HEK293 (cell line): ENCODE results near the gene ABR.

ENCODE experiments used
- CTCF ChIA-PET: fragments of 350-600 bp; formaldehyde crosslinking; extraction: SDS; loops from one replicate; lab custom pipeline; 2021; ENCODE audit warnings: antibody characterized with exemption; lab: Yijun Ruan, JAX
- POLR2A ChIA-PET: fragments of 300-600 bp; formaldehyde crosslinking; extraction: SDS; loops from one replicate; lab custom pipeline; 2020; ENCODE audit warnings: antibody characterized with exemption, inconsistent platforms; lab: Yijun Ruan, JAX
- H3K27ac ChIP-seq: fragments of 200-500 bp; sonication (Bioruptor generic); 2 replicates; pipeline ENCODE4 v1.5.1; 2014; ENCODE audit warnings: low read depth, low read length, control low read depth, inconsistent platforms; ENCODE audit errors: extremely low read depth
- H3K36me3 ChIP-seq, 2 experiments: fragments of 200-500 bp in 1 of 2; sonication (Bioruptor generic) in 1 of 2; 1 replicate in 1 of 2; 2 replicates in 1 of 2; pipeline ENCODE4 v1.5.1; 2014 to 2017; ENCODE audit warnings: inconsistent platforms in 2 of 2, low read length in 2 of 2; ENCODE audit not compliant: control insufficient read depth in 2 of 2, insufficient read depth in 1 of 2
- H3K4me1 ChIP-seq: fragments of 200-500 bp; sonication (Bioruptor generic); 2 replicates; pipeline ENCODE4 v1.5.1; 2014; ENCODE audit warnings: mild to moderate bottlenecking, low read length, inconsistent platforms; ENCODE audit not compliant: control insufficient read depth, insufficient read depth
- H3K4me3 ChIP-seq: 2 replicates; pipeline ENCODE4 v1.5.1; 2011; ENCODE audit warnings: low read depth, mild to moderate bottlenecking, control low read depth, low read length, moderate library complexity
- H3K9me3 ChIP-seq: fragments of 200-500 bp; sonication (Bioruptor generic); 2 replicates; pipeline ENCODE4 v1.5.1; 2014; ENCODE audit warnings: low read depth, low read length, inconsistent platforms; ENCODE audit not compliant: control insufficient read depth, insufficient read depth
- FEZF1 ChIP-seq: fragments of 450-650 bp; formaldehyde crosslinking; IDR thresholded peaks from 2 replicates; pipeline ENCODE4 v1.5.1; 2016; ENCODE audit warnings: missing biosample characterization, missing genetic modification characterization
- GLIS2 ChIP-seq: fragments of 450-650 bp; formaldehyde crosslinking; IDR thresholded peaks from 2 replicates; pipeline ENCODE4 v1.5.1; 2016; ENCODE audit warnings: missing biosample characterization, missing genetic modification characterization
- PBX3 ChIP-seq: sonication (generic); formaldehyde crosslinking; IDR thresholded peaks from 2 replicates; pipeline ENCODE4 v1.8.1; 2022; ENCODE audit warnings: mild to moderate bottlenecking, moderate library complexity, missing genetic modification reagents
- REST ChIP-seq: fragments of 450-650 bp; formaldehyde crosslinking; IDR thresholded peaks from 2 replicates; pipeline ENCODE4 v1.5.1; 2016; ENCODE audit warnings: missing biosample characterization, missing genetic modification characterization
- SCRT2 ChIP-seq: fragments of 450-650 bp; formaldehyde crosslinking; IDR thresholded peaks from 2 replicates; pipeline ENCODE4 v1.5.1; 2016; ENCODE audit warnings: missing biosample characterization, missing genetic modification characterization
- SP3 ChIP-seq: fragments of 450-650 bp; formaldehyde crosslinking; IDR thresholded peaks from 2 replicates; pipeline ENCODE4 v1.5.1; 2016; ENCODE audit warnings: missing biosample characterization, missing genetic modification characterization
- WT1 ChIP-seq: fragments of 450-650 bp; formaldehyde crosslinking; IDR thresholded peaks from 2 replicates; pipeline ENCODE4 v1.5.1; 2016; ENCODE audit warnings: missing biosample characterization, missing genetic modification characterization
- ZBTB44 ChIP-seq: fragments of 450-650 bp; IDR thresholded peaks from 2 replicates; pipeline ENCODE4 v1.5.1; 2018; ENCODE audit warnings: missing biosample characterization, mild to moderate bottlenecking, missing genetic modification characterization
- ZBTB8A ChIP-seq: fragments of 450-650 bp; formaldehyde crosslinking; IDR thresholded peaks from 2 replicates; pipeline ENCODE4 v1.5.1; 2016; ENCODE audit warnings: missing biosample characterization, missing genetic modification characterization
- ZNF112 ChIP-seq: fragments of 450-650 bp; formaldehyde crosslinking; IDR thresholded peaks from 2 replicates; pipeline ENCODE4 v1.5.0; 2017; ENCODE audit warnings: missing biosample characterization, missing genetic modification characterization
- ZNF133 ChIP-seq: fragments of 450-650 bp; formaldehyde crosslinking; IDR thresholded peaks from 2 replicates; pipeline ENCODE4 v1.5.1; 2016; ENCODE audit warnings: missing biosample characterization, missing genetic modification characterization
- ZNF148 ChIP-seq: fragments of 450-650 bp; formaldehyde crosslinking; IDR thresholded peaks from 2 replicates; pipeline ENCODE4 v1.5.0; 2017; ENCODE audit warnings: missing biosample characterization, missing genetic modification characterization, borderline replicate concordance
- ZNF16 ChIP-seq: fragments of 450-650 bp; formaldehyde crosslinking; IDR thresholded peaks from 2 replicates; pipeline ENCODE4 v1.5.1; 2016; ENCODE audit warnings: low read depth, missing biosample characterization, missing genetic modification characterization
- ZNF175 ChIP-seq: fragments of 450-650 bp; formaldehyde crosslinking; IDR thresholded peaks from 2 replicates; pipeline ENCODE4 v1.5.1; 2016; ENCODE audit warnings: missing biosample characterization, missing genetic modification characterization
- ZNF19 ChIP-seq: fragments of 450-650 bp; formaldehyde crosslinking; IDR thresholded peaks from 2 replicates; pipeline ENCODE4; 2016; ENCODE audit warnings: missing biosample characterization, missing genetic modification characterization, low read depth
- ZNF324 ChIP-seq: fragments of 450-650 bp; formaldehyde crosslinking; IDR thresholded peaks from 2 replicates; pipeline ENCODE4 v1.5.1; 2016; ENCODE audit warnings: missing biosample characterization, missing genetic modification characterization
- ZNF398 ChIP-seq: fragments of 450-650 bp; formaldehyde crosslinking; IDR thresholded peaks from 2 replicates; pipeline ENCODE4 v1.5.1; 2017; ENCODE audit warnings: missing biosample characterization, missing genetic modification characterization
- ZNF416 ChIP-seq: fragments of 450-650 bp; formaldehyde crosslinking; IDR thresholded peaks from 2 replicates; pipeline ENCODE4 v1.5.1; 2016; ENCODE audit warnings: missing biosample characterization, missing genetic modification characterization
- ZNF426 ChIP-seq: fragments of 450-650 bp; formaldehyde crosslinking; IDR thresholded peaks from 2 replicates; pipeline ENCODE4 v1.5.1; 2017; ENCODE audit warnings: missing biosample characterization, missing genetic modification characterization, mild to moderate bottlenecking, inconsistent platforms, moderate library complexity
- ZNF600 ChIP-seq: fragments of 450-650 bp; formaldehyde crosslinking; IDR thresholded peaks from 2 replicates; pipeline ENCODE4 v1.5.1; 2016; ENCODE audit warnings: missing biosample characterization, missing genetic modification characterization
- ZSCAN18 ChIP-seq: fragments of 450-650 bp; formaldehyde crosslinking; IDR thresholded peaks from 2 replicates; pipeline ENCODE4 v1.5.1; 2016; ENCODE audit warnings: missing biosample characterization, missing genetic modification characterization
- ZSCAN23 ChIP-seq: fragments of 450-650 bp; formaldehyde crosslinking; IDR thresholded peaks from 2 replicates; pipeline ENCODE4 v1.5.1; 2016; ENCODE audit warnings: missing biosample characterization, missing genetic modification characterization

Gene ABR

GRCh38 chr17:1124896-1125787, 54.6 kb downstream of the ABR start (continued):
- TF ChIP-seq ZSCAN18 (tag by site-specific recombination) (no peak), ZNF398 (tag by site-specific recombination) (no peak), REST (tag by site-specific recombination) (no peak), ZNF133 (no peak), ZNF16 (tag by site-specific recombination) (no peak), PBX3 (CRISPR knock-in tag) (no peak)
- TF ChIP-seq, all 188 proteins: peak for 0

GRCh38 chr17:1123921-1124715, 55.7 kb downstream of the ABR start:
- H3K4me1 ChIP-seq = no peaks in the 10 kb centered on the region; the same call in 1 of the 2 replicates
- no peak overlapping the region for H3K4me3 ChIP-seq
- H3K36me3 ChIP-seq = peaks cover 0 to 20% of the 10 kb centered on the region in 2 experiments; a peak in 1 of 3 replicates
- no peaks in the 10 kb centered on the region for H3K9me3 ChIP-seq
- CTCF ChIA-PET = interaction anchor here (0.7 to 8.0 kb wide), 8 partner anchors 8 to 68 kb away, joined by 3 to 114 read pairs (median 4); no protein-coding TSS in a partner anchor
- no peak overlapping the region for H3K27ac ChIP-seq
- POLR2A ChIA-PET = no interaction called here
- TF ChIP-seq SP3 (no peak), ZNF324 (tag by site-specific recombination) (no peak), SCRT2 (tag by site-specific recombination) (no peak), ZNF600 (tag by site-specific recombination) (no peak), GLIS2 (tag by site-specific recombination) (0 out of 2 replicates have a peak, but pooled peaks have one; percentile 29), ZNF112 (no peak), ZNF426 (tag by site-specific recombination) (no peak), FEZF1 (tag by site-specific recombination) (no peak), ZNF148 (tag by site-specific recombination) (no peak), ZNF175 (no peak), ZBTB8A (tag by site-specific recombination) (no peak), WT1 (tag by site-specific recombination) (no peak), ZNF416 (tag by site-specific recombination) (no peak), ZSCAN23 (tag by site-specific recombination) (no peak), ZNF19 (tag by site-specific recombination) (no peak), ZBTB44 (tag by site-specific recombination) (no peak)
